Measurements from ENCODE around the gene DEFB129. TPM values are rescaled to one million over a fixed set of nuclear protein-coding genes. Genes with fewer than 3 reads are reported as not detected.

The DEFB129 gene
- total RNA-seq, 2 experiments from 2014 or later: not detected

GRCh38 chr20:278607-279571 is 51.8 kb downstream of the DEFB129 start:
- Histone ChIP-seq H3K4me2 (ENCODE audit: low read length) (no peak overlapping the region), H3K9me2 (ENCODE audit: insufficient read depth, low read length) (no peaks in the 10 kb centered on the region), H3K27ac (ENCODE audit: low read depth, low read length, poor library complexity, severe bottlenecking) (no peak overlapping the region), H3K79me2 (ENCODE audit: insufficient read depth, low read depth, low read length) (no peaks in the 10 kb centered on the region), H3K36me3 (ENCODE audit: insufficient read depth, low read length) (peaks cover 11% of the 10 kb centered on the region; the same call in 1 of the 2 replicates), H3K4me1 (ENCODE audit: insufficient read depth, low read length, poor library complexity, severe bottlenecking) (no peaks in the 10 kb centered on the region), H3K4me3 (ENCODE audit: low read depth, low read length, poor library complexity, severe bottlenecking) (no peak overlapping the region), H4K20me1 (ENCODE audit: insufficient read depth, low read length) (no peaks in the 10 kb centered on the region), H2AFZ (ENCODE audit: low read length) (no peak overlapping the region), H3K9me3 (ENCODE audit: low read length) (no peaks in the 10 kb centered on the region)
- ChIA-PET CTCF (ENCODE audit: unreplicated experiment) (no interaction called here), POLR2A (no interaction called here)
- BruUV-seq (replicated peaks): no TSS peak
- no peak for DNase-seq (ENCODE audit: low spot score)
- TF ChIP-seq EZH2phosphoT487 (IDR thresholded peaks at IDR 0.05; ENCODE audit: borderline replicate concordance, low read depth, low read length) (no peak), CTCF (conservative IDR thresholded peaks at IDR 0.05; ENCODE audit: low read length) (no peak)
- intact Hi-C loops (cut with micrococcal nuclease; ENCODE audit: unreplicated experiment): no loop called here

Other genes starting within 250 kb of the DEFB129 start
- not detected in 2 replicates for gene DEFB125, start 139.6 kb upstream of the DEFB129 start, total RNA-seq (2014; rRNA removed; shearing (Covaris generic))
- not detected in 2 replicates for gene DEFB125, start 139.6 kb upstream of the DEFB129 start, total RNA-seq (2022)
- not detected in 2 replicates for gene DEFB126, start 84.7 kb upstream of the DEFB129 start, total RNA-seq (2014; rRNA removed; shearing (Covaris generic))
- gene DEFB126, start 84.7 kb upstream of the DEFB129 start, total RNA-seq (2022): not detected in 2 replicates
- not detected in 2 replicates for gene DEFB127, start 69.8 kb upstream of the DEFB129 start, total RNA-seq (2014; rRNA removed; shearing (Covaris generic))
- not detected in 2 replicates for gene DEFB127, start 69.8 kb upstream of the DEFB129 start, total RNA-seq (2022)
- not detected in 2 replicates for gene DEFB128, start 37.5 kb upstream of the DEFB129 start, total RNA-seq (2014; rRNA removed; shearing (Covaris generic))
- not detected in 2 replicates for gene DEFB128, start 37.5 kb upstream of the DEFB129 start, total RNA-seq (2022)
- not detected in 2 replicates for gene DEFB132, start 30.5 kb downstream of the DEFB129 start, total RNA-seq (2014; rRNA removed; shearing (Covaris generic))
- gene DEFB132, start 30.5 kb downstream of the DEFB129 start, total RNA-seq (2022): not detected in 2 replicates
- 2.6 and 6.3 TPM in 2 replicates for gene C20orf96, start 63.5 kb downstream of the DEFB129 start, total RNA-seq (2014; rRNA removed; shearing (Covaris generic))
- gene C20orf96, start 63.5 kb downstream of the DEFB129 start, total RNA-seq (2022): 12.6 and 13.1 TPM in 2 replicates
- 39.8 and 45.3 TPM in 2 replicates for gene ZCCHC3, start 70.3 kb downstream of the DEFB129 start, total RNA-seq (2014; rRNA removed; shearing (Covaris generic))
- 34.8 and 35.6 TPM in 2 replicates for gene ZCCHC3, start 70.3 kb downstream of the DEFB129 start, total RNA-seq (2022)
- 12.9 and 16.4 TPM in 2 replicates for gene SOX12, start 98.3 kb downstream of the DEFB129 start, total RNA-seq (2014; rRNA removed; shearing (Covaris generic))
- gene SOX12, start 98.3 kb downstream of the DEFB129 start, total RNA-seq (2022): 43.8 and 46.6 TPM in 2 replicates
- 0.32 and 0.49 TPM in 2 replicates for gene NRSN2, start 119.9 kb downstream of the DEFB129 start, total RNA-seq (2014; rRNA removed; shearing (Covaris generic))
- gene NRSN2, start 119.9 kb downstream of the DEFB129 start, total RNA-seq (2022): 0.66 and 0.86 TPM in 2 replicates
- gene TRIB3, start 153.5 kb downstream of the DEFB129 start, total RNA-seq (2014; rRNA removed; shearing (Covaris generic)): 87.2 and 114 TPM in 2 replicates
- gene TRIB3, start 153.5 kb downstream of the DEFB129 start, total RNA-seq (2022): 92.7 and 111 TPM in 2 replicates
- 61.8 and 82.9 TPM in 2 replicates for gene RBCK1, start 181.0 kb downstream of the DEFB129 start, total RNA-seq (2014; rRNA removed; shearing (Covaris generic))
- 140 and 151 TPM in 2 replicates for gene RBCK1, start 181.0 kb downstream of the DEFB129 start, total RNA-seq (2022)
- 20.8 and 22.1 TPM in 2 replicates for gene TBC1D20, start 235.3 kb downstream of the DEFB129 start, total RNA-seq (2014; rRNA removed; shearing (Covaris generic))
- gene TBC1D20, start 235.3 kb downstream of the DEFB129 start, total RNA-seq (2022): 17.4 and 19.0 TPM in 2 replicates

Data from OCI-LY7 (cell line).